Inferior parietal cortex (tissue), 1 donor: ENCODE measurements around the gene TGFBR3.

Experiments used
- DNase-seq: peaks from one replicate; pipeline ENCODE4 v3.0.0-alpha.2; 2016; ENCODE audit errors: extremely low spot score

TGFBR3 gene

GRCh38 chr1:91826649-91827048, 59.3 kb downstream of the TGFBR3 start:
- no peak for DNase-seq

GRCh38 chr1:91826248-91826647, 59.7 kb downstream of the TGFBR3 start:
- no peak for DNase-seq

GRCh38 chr1:91821126-91821868, 64.7 kb downstream of the TGFBR3 start:
- no peak for DNase-seq

- no peak for DNase-seq
These were observed 66.7 kb downstream of the TGFBR3 start for GRCh38 chr1:91819038-91819788.

- no peak for DNase-seq
These were observed 67.3 kb downstream of the TGFBR3 start for GRCh38 chr1:91818713-91818975.

- no peak for DNase-seq
These were observed 68.6 kb downstream of the TGFBR3 start for GRCh38 chr1:91817211-91817905.

GRCh38 chr1:91816031-91816430, 69.9 kb downstream of the TGFBR3 start:
- DNase-seq: no peak

GRCh38 chr1:91814448-91814847, 71.5 kb downstream of the TGFBR3 start:
- DNase-seq: no peak

GRCh38 chr1:91813813-91814212, 72.1 kb downstream of the TGFBR3 start:
- no peak for DNase-seq

- DNase-seq: no peak
These were observed 74.5 kb downstream of the TGFBR3 start for GRCh38 chr1:91811363-91812025.

- no peak for DNase-seq
These were observed 76.6 kb downstream of the TGFBR3 start for GRCh38 chr1:91809317-91809716.

- DNase-seq: no peak
These were observed 77.9 kb downstream of the TGFBR3 start for GRCh38 chr1:91807921-91808620.

GRCh38 chr1:91806769-91807700, 78.9 kb downstream of the TGFBR3 start:
- no peak for DNase-seq

- no peak for DNase-seq
These were observed 79.7 kb downstream of the TGFBR3 start for GRCh38 chr1:91806181-91806768.

- no peak for DNase-seq
These were observed 80.6 kb downstream of the TGFBR3 start for GRCh38 chr1:91805311-91805801.

GRCh38 chr1:91804546-91805023, 81.4 kb downstream of the TGFBR3 start:
- DNase-seq: no peak

- DNase-seq: no peak
These were observed 82.0 kb downstream of the TGFBR3 start for GRCh38 chr1:91803847-91804545.

GRCh38 chr1:91803123-91803522, 82.8 kb downstream of the TGFBR3 start:
- no peak for DNase-seq

GRCh38 chr1:91801496-91802115, 84.3 kb downstream of the TGFBR3 start:
- no peak for DNase-seq
